Mesendoderm (in vitro differentiated cells): ENCODE results near the gene USP7.
A peak's percentile ranks its signal among the peaks of the same experiment; 100 is the strongest.

ENCODE experiments used
- DNase-seq: peaks from one replicate; pipeline ENCODE4 v3.0.0; 2013
- H2AK5ac ChIP-seq: 2 replicates; pipeline ENCODE4 v1.6.1; 2013; ENCODE audit warnings: low read length, inconsistent platforms
- H2BK120ac ChIP-seq: 2 replicates; pipeline ENCODE4 v1.6.1; 2013; ENCODE audit warnings: low read depth, mild to moderate bottlenecking, low read length, moderate library complexity, mixed read lengths
- H2BK15ac ChIP-seq: replicated peaks from 2 replicates; pipeline ENCODE4 v1.6.1; 2013; ENCODE audit warnings: low read depth, mild to moderate bottlenecking, moderate library complexity
- H2BK5ac ChIP-seq: 2 replicates; pipeline ENCODE4 v1.6.1; 2013; ENCODE audit warnings: low read length, inconsistent platforms
- H3K18ac ChIP-seq: 2 replicates; pipeline ENCODE4 v1.6.1; 2013; ENCODE audit warnings: mild to moderate bottlenecking, low read length, mixed read lengths
- H3K23ac ChIP-seq: one replicate; pipeline ENCODE4 v1.6.1; 2013; ENCODE audit warnings: low read length
- H3K27ac ChIP-seq: 2 replicates; pipeline ENCODE4 v1.5.1; 2013; ENCODE audit warnings: low read depth, mild to moderate bottlenecking, inconsistent platforms, low read length, moderate library complexity
- H3K27me3 ChIP-seq: 2 replicates; pipeline ENCODE4 v1.6.1; 2013; ENCODE audit warnings: low read length, control low read depth, mild to moderate bottlenecking, inconsistent platforms; ENCODE audit not compliant: insufficient read depth, poor library complexity
- H3K36me3 ChIP-seq: 2 replicates; pipeline ENCODE4 v1.6.1; 2013; ENCODE audit warnings: low read length, inconsistent platforms; ENCODE audit not compliant: control insufficient read depth, insufficient read depth
- H3K4ac ChIP-seq: one replicate; pipeline ENCODE4 v1.6.1; 2013; ENCODE audit warnings: low read depth, mild to moderate bottlenecking, low read length, moderate library complexity
- H3K4me1 ChIP-seq: 2 replicates; pipeline ENCODE4 v1.6.1; 2013; ENCODE audit warnings: low read depth, low read length, inconsistent platforms; ENCODE audit not compliant: control insufficient read depth
- H3K4me2 ChIP-seq: 2 replicates; pipeline ENCODE4 v1.6.1; 2013; ENCODE audit warnings: low read length
- H3K4me3 ChIP-seq: 2 replicates; pipeline ENCODE4 v1.5.1; 2013; ENCODE audit warnings: mild to moderate bottlenecking, low read length
- H3K56ac ChIP-seq: one replicate; pipeline ENCODE4 v1.6.1; 2013; ENCODE audit warnings: low read length
- H3K79me1 ChIP-seq: 2 replicates; pipeline ENCODE4 v1.6.1; 2013; ENCODE audit warnings: low read length, inconsistent platforms
- H3K79me2 ChIP-seq: 2 replicates; pipeline ENCODE4 v1.6.1; 2013; ENCODE audit warnings: mild to moderate bottlenecking, low read length; ENCODE audit not compliant: control insufficient read depth, insufficient read depth
- H3K9ac ChIP-seq: 2 replicates; pipeline ENCODE4 v1.6.1; 2013; ENCODE audit warnings: low read length, inconsistent platforms
- H4K5ac ChIP-seq: one replicate; pipeline ENCODE4 v1.6.1; 2013; ENCODE audit warnings: low read length
- H4K8ac ChIP-seq: one replicate; pipeline ENCODE4 v1.6.1; 2013; ENCODE audit warnings: low read depth, mild to moderate bottlenecking, control low read depth, low read length, moderate library complexity
- WGBS: extraction: QIAGEN DNeasy Blood & Tissue Kit; methylation state at CpG from one replicate; pipeline ENCODE4 v1.1.7; 2013; ENCODE audit warnings: low lambda C conversion rate, missing lambda C conversion rate; ENCODE audit not compliant: insufficient coverage; ENCODE audit errors: extremely low coverage; 5-methylcytosine and 5-hydroxymethylcytosine counted together

USP7 gene

DNA sequence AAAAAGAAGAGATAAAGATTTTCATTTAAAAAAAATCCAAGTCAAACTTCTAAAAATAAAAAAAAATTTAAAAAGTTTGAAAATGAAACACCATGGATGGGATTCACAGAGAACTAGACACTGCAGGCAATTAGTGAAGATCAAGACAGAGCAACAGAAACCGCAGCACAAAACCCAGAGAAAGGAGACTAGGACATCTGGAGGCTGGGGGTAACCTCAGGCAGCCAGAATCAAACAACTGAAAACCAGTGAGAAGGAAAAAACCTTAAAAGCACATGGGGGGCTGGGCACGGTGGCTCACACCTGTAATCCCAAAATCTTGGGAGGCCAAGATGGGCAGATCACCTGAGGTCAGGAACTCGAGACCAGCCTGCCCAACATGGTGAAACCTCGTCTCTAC is 50.9 kb downstream of the USP7 start:
- peaks cover 10% of the 10 kb centered on the region for H3K4me1 ChIP-seq
- H4K8ac ChIP-seq, result no peak overlapping the region
- no CpG with 5 or more reads among the region's 4 CpGs for WGBS
- no peak overlapping the region for H3K18ac ChIP-seq
- H3K36me3 ChIP-seq, result peaks cover 8% of the 10 kb centered on the region
- H2AK5ac ChIP-seq, result no peak overlapping the region
- H3K4me3 ChIP-seq, result no peak overlapping the region
- no peak overlapping the region for H3K27ac ChIP-seq
- no peak overlapping the region for H2BK15ac ChIP-seq
- H3K79me1 ChIP-seq, result peaks cover 11% of the 10 kb centered on the region
- no peak overlapping the region for H3K4me2 ChIP-seq
- peaks cover 2% of the 10 kb centered on the region for H3K79me2 ChIP-seq
- H3K4ac ChIP-seq, result no peak overlapping the region
- no peak overlapping the region for H3K56ac ChIP-seq
- H3K23ac ChIP-seq, result no peak overlapping the region
- no peak overlapping the region for H4K5ac ChIP-seq
- no peak overlapping the region for H2BK120ac ChIP-seq
- no peaks in the 10 kb centered on the region for H3K27me3 ChIP-seq
- H2BK5ac ChIP-seq, result no peak overlapping the region
- DNase-seq, result no peak
- H3K9ac ChIP-seq, result no peak overlapping the region

DNA sequence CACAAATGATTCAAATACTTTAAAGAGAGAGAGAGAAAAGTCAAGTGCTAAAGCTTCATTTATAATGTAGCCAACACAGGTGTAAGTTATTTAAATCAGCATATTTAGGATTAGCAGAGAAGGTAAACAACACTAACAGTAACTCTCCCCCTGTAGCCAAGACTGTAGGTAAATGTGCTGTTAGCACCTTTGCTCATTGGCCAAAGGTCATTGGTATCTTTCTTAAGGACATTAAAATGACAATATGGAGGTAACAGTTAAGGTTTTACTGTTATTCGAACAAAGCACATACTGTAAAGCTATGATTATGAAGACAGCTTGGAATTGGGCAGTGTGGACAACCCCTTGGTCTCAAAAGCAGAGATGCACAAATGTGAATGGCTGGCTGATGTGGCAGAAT is 52.9 kb downstream of the USP7 start:
- H3K4ac ChIP-seq, result no peak overlapping the region
- peaks cover 10% of the 10 kb centered on the region for H3K4me1 ChIP-seq
- no peaks in the 10 kb centered on the region for H3K27me3 ChIP-seq
- no peak overlapping the region for H3K4me3 ChIP-seq
- H2BK120ac ChIP-seq, result no peak overlapping the region
- H4K5ac ChIP-seq, result no peak overlapping the region
- H4K8ac ChIP-seq, result no peak overlapping the region
- no peak overlapping the region for H3K56ac ChIP-seq
- no peak overlapping the region for H2BK15ac ChIP-seq
- H3K9ac ChIP-seq, result no peak overlapping the region
- peaks cover 2% of the 10 kb centered on the region for H3K79me2 ChIP-seq
- no peak for DNase-seq
- no peak overlapping the region for H2BK5ac ChIP-seq
- peaks cover 6% of the 10 kb centered on the region for H3K36me3 ChIP-seq
- no CpG with 5 or more reads among the region's 1 CpG for WGBS
- peaks cover 11% of the 10 kb centered on the region for H3K79me1 ChIP-seq
- no peak overlapping the region for H3K27ac ChIP-seq
- H3K4me2 ChIP-seq, result no peak overlapping the region
- no peak overlapping the region for H3K23ac ChIP-seq
- no peak overlapping the region for H2AK5ac ChIP-seq
- no peak overlapping the region for H3K18ac ChIP-seq

DNA sequence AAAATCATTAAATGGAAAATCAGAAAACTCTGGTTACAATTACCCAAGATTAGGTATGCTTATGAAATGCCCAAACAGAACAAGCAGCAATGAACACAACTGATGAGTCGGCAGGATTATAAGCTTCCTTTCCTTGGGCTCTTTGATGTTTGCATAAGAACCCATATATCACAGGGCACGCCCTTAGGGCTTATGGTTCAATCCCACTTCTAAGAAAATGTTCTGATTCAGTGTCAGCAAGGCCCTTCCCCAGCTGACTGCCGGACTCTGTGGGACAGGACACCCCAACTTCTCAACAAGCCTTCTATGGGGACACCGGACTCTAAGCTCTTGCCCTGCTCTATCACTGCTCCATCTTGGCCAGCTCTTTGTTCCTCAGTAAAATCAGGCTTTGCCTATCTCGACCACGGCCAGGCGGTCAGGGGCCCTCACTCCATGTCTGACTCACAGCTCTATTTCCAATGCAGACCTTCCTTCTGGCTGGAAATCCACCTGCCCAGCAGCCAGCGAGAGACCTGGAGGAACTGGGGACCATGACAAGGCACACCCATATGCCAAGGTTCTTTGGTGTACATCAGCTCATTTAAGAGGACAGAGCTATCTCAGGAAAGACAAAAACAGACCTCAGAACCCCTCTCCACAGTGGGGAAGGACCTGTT is 54.8 kb downstream of the USP7 start:
- no peak for DNase-seq
- no peak overlapping the region for H2BK15ac ChIP-seq
- no peak overlapping the region for H3K27ac ChIP-seq
- H3K79me1 ChIP-seq, result peaks cover 11% of the 10 kb centered on the region
- H3K9ac ChIP-seq, result no peak overlapping the region
- no peak overlapping the region for H3K4me2 ChIP-seq
- peaks cover 7% of the 10 kb centered on the region for H3K36me3 ChIP-seq
- no peak overlapping the region for H2AK5ac ChIP-seq
- H4K5ac ChIP-seq, result no peak overlapping the region
- H3K4me1 ChIP-seq, result peaks cover 10% of the 10 kb centered on the region
- no peaks in the 10 kb centered on the region for H3K27me3 ChIP-seq
- H3K23ac ChIP-seq, result no peak overlapping the region
- no peak overlapping the region for H3K18ac ChIP-seq
- H2BK120ac ChIP-seq, result no peak overlapping the region
- no CpG with 5 or more reads among the region's 8 CpGs for WGBS
- no peak overlapping the region for H2BK5ac ChIP-seq
- H3K79me2 ChIP-seq, result peaks cover 2% of the 10 kb centered on the region
- H3K4me3 ChIP-seq, result no peak overlapping the region
- no peak overlapping the region for H4K8ac ChIP-seq
- H3K4ac ChIP-seq, result no peak overlapping the region
- H3K56ac ChIP-seq, result no peak overlapping the region

DNA sequence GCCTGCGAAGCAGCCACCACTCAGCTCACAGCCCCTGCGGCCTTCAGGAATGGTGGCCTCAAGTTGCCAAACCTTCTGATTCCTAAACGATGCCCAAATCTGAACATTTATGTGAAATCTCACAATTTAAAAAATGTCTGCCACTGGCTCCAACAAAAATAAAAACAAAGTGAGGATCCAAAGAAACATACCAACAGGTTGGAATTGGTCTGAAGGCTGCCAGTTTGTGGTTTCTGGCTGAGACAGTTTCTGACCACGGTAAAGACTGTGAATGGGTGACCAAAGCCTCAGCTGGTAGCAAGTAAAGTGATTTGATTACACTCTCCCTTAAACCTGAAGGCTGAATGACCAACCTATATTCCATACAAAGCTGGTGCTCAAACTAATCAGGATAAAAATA is 56.6 kb downstream of the USP7 start:
- peaks cover 10% of the 10 kb centered on the region for H3K4me1 ChIP-seq
- H3K9ac ChIP-seq, result no peak overlapping the region
- H3K36me3 ChIP-seq, result peaks cover 14% of the 10 kb centered on the region
- H4K8ac ChIP-seq, result no peak overlapping the region
- H2AK5ac ChIP-seq, result no peak overlapping the region
- no CpG with 5 or more reads among the region's 4 CpGs for WGBS
- no peak overlapping the region for H3K18ac ChIP-seq
- H3K79me1 ChIP-seq, result peaks cover 11% of the 10 kb centered on the region
- no peak overlapping the region for H2BK5ac ChIP-seq
- no peak overlapping the region for H3K4me3 ChIP-seq
- H3K56ac ChIP-seq, result no peak overlapping the region
- H3K27ac ChIP-seq, result no peak overlapping the region
- no peak overlapping the region for H2BK15ac ChIP-seq
- H3K79me2 ChIP-seq, result peaks cover 2% of the 10 kb centered on the region
- no peak overlapping the region for H3K23ac ChIP-seq
- H3K4me2 ChIP-seq, result no peak overlapping the region
- no peak overlapping the region for H3K4ac ChIP-seq
- no peaks in the 10 kb centered on the region for H3K27me3 ChIP-seq
- no peak overlapping the region for H4K5ac ChIP-seq
- no peak overlapping the region for H2BK120ac ChIP-seq
- no peak for DNase-seq

DNA sequence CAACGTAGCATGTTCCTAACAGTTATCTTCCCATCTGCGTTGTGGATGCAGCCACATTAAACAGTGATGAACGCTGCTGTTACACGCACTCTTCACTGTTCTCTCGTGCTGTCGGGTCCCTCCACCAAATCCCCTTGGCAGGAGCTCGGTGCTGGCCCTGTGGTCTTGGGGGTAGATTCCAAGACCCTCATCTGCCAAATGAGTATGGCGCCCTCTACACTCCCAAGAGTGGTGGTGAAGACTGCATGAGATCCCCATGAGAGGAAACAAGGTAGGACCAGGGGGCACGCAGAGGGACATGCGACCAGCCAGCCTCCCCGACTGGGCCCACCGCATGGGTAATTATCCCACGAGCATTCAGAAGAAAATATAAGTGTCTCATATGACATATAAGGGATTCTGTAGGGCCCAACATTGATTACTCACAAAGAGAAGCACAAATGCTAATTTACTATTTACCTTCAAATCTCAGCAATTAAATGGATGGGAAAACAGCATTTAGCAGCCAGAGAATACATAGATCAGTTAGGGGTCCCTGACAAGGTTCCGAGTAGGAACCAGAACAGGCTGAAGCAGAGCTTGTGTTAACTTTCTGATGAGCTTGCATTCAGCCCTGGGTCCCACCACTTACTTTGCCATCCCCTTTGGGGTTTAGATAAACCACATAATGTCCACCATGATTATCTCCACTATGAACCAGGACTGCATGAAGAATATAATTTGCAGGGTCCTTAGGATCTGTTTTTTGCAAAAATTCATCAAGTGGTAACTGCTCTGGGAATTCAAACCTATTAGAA is 57.7 kb downstream of the USP7 start:
- H3K23ac ChIP-seq, result no peak overlapping the region
- H3K79me2 ChIP-seq, result peaks cover 2% of the 10 kb centered on the region
- no peak overlapping the region for H3K4me3 ChIP-seq
- no peak overlapping the region for H3K27ac ChIP-seq
- H4K5ac ChIP-seq, result no peak overlapping the region
- no peak overlapping the region for H2BK120ac ChIP-seq
- H3K4me1 ChIP-seq, result peaks cover 6% of the 10 kb centered on the region
- H4K8ac ChIP-seq, result no peak overlapping the region
- H3K4ac ChIP-seq, result no peak overlapping the region
- H3K18ac ChIP-seq, result no peak overlapping the region
- no peak overlapping the region for H2AK5ac ChIP-seq
- no peak overlapping the region for H2BK15ac ChIP-seq
- no peaks in the 10 kb centered on the region for H3K27me3 ChIP-seq
- H3K56ac ChIP-seq, result no peak overlapping the region
- H3K4me2 ChIP-seq, result no peak overlapping the region
- H3K9ac ChIP-seq, result no peak overlapping the region
- H2BK5ac ChIP-seq, result no peak overlapping the region
- peaks cover 3% of the 10 kb centered on the region for H3K79me1 ChIP-seq
- peaks cover 20% of the 10 kb centered on the region for H3K36me3 ChIP-seq
- peak; percentile 64 for DNase-seq
- no CpG with 5 or more reads among the region's 14 CpGs for WGBS
